CD4-positive, alpha-beta T cell (primary cell): Measurements from ENCODE around the gene UTP25. TPM values are rescaled to one million over a fixed set of nuclear protein-coding genes. Genes with fewer than 3 reads are reported as not detected.
A peak's percentile ranks its signal among the peaks of the same experiment; 100 is the strongest.

Source experiments
- ATAC-seq: fragments of 200-7000 bp; cut with Tn5 transposase; one replicate; pipeline ENCODE4 v1.10.0; 2022; ENCODE audit warnings: mild to moderate bottlenecking; ENCODE audit not compliant: poor library complexity
- CTCF ChIA-PET: fragments of 350-600 bp; sonication (Branson Sonifier 250); formaldehyde crosslinking; loops from one replicate; lab custom pipeline; 2021; ENCODE audit warnings: antibody characterized with exemption, inconsistent platforms; lab: Charles Lee
- POLR2A ChIA-PET: fragments of 350-600 bp; sonication (Branson Sonifier 250); formaldehyde crosslinking; loops from one replicate; lab custom pipeline; 2021; ENCODE audit warnings: antibody characterized with exemption, inconsistent platforms; lab: Charles Lee
- DNase-seq, 14 experiments: peaks; one replicate each; pipeline ENCODE4 v3.0.0-alpha.2; 2013 to 2020; ENCODE audit warnings: mixed read lengths in 2 of 14
- H3K27ac ChIP-seq, 2 donors: one replicate each; pipeline versions ENCODE4 v1.5.1 to v1.7.0; 2013; ENCODE audit warnings: low read length in 2 of 2, low read depth in 1 of 2, mild to moderate bottlenecking in 1 of 2
- H3K27me3 ChIP-seq, 2 experiments: 1 replicate in 1 of 2; 2 replicates in 1 of 2; pipeline versions ENCODE4 v1.6.1 to v1.7.0; 2013; ENCODE audit warnings: low read length in 2 of 2, control low read depth in 1 of 2, mild to moderate bottlenecking in 1 of 2, moderate library complexity in 1 of 2; ENCODE audit not compliant: insufficient read depth in 2 of 2, control insufficient read depth in 1 of 2
- H3K36me3 ChIP-seq: one replicate; pipeline ENCODE4 v1.6.1; 2013; ENCODE audit warnings: low read length, control low read depth; ENCODE audit not compliant: insufficient read depth
- H3K4me1 ChIP-seq: one replicate; pipeline ENCODE4 v1.6.1; 2013; ENCODE audit warnings: low read length, control low read depth; ENCODE audit not compliant: insufficient read depth
- H3K4me3 ChIP-seq: one replicate; pipeline ENCODE4 v1.5.1; 2013; ENCODE audit warnings: mild to moderate bottlenecking, low read length, moderate library complexity
- H3K9me3 ChIP-seq, 2 experiments: 1 replicate in 1 of 2; 2 replicates in 1 of 2; pipeline versions ENCODE4 v1.6.1 to v1.7.0; 2013; ENCODE audit warnings: low read length in 2 of 2, mild to moderate bottlenecking in 2 of 2, control low read depth in 1 of 2, moderate library complexity in 1 of 2; ENCODE audit not compliant: control insufficient read depth in 1 of 2, insufficient read depth in 1 of 2
- H3K27ac Mint-ChIP-seq: one replicate; pipeline ENCODE4 v1.8.0; 2020; ENCODE audit warnings: mixed read lengths
- H3K27me3 Mint-ChIP-seq: one replicate; pipeline ENCODE4 v1.8.0; 2021; ENCODE audit warnings: mixed read lengths
- H3K36me3 Mint-ChIP-seq: one replicate; pipeline ENCODE4 v1.8.0; 2021; ENCODE audit warnings: low read depth, mixed read lengths
- H3K4me1 Mint-ChIP-seq: one replicate; pipeline ENCODE4 v1.8.0; 2021; ENCODE audit warnings: low read depth, mixed read lengths
- H3K4me3 Mint-ChIP-seq: one replicate; pipeline ENCODE4 v1.8.0; 2020; ENCODE audit warnings: mild to moderate bottlenecking, mixed read lengths
- H3K9me3 Mint-ChIP-seq: one replicate; pipeline ENCODE4 v1.8.0; 2020; ENCODE audit warnings: mixed read lengths
- CTCF ChIP-seq: fragments of 200-600 bp; IDR thresholded peaks from one replicate; pipeline ENCODE4 v1.8.0; 2022; ENCODE audit warnings: antibody characterized with exemption, mild to moderate bottlenecking
- intact Hi-C, 2 experiments: fragments of 100-400 bp; cut with DNase I in 1 of 2; cut with micrococcal nuclease in 1 of 2; formaldehyde crosslinking; loops; one replicate each; pipeline versions ENCODE4 v1.15.1 to v1.9.0; 2023 to 2025; cut with DNase I, micrococcal nuclease
- total RNA-seq, 174 experiments: library from RNA in 2 of 174; stranded (reverse) in 2 of 174; gene quantifications; one replicate each; pipeline ENCODE4 v1.2.3 and lab custom pipeline; 2021 to 2026

The UTP25 gene
- total RNA-seq, 2 experiments from 2014 or later = 6.0 to 6.4 TPM

- Histone ChIP-seq H3K4me1 (no peaks in the 10 kb centered on the region), H3K9me3 (no peaks in the 10 kb centered on the region), H3K36me3 (peaks cover 95% of the 10 kb centered on the region), H3K27ac (no peak overlapping the region), H3K4me3 (no peak overlapping the region), H3K27me3 (no peaks in the 10 kb centered on the region)
- Mint-ChIP-seq H3K27me3 (no peaks in the 10 kb centered on the region), H3K4me3 (no peak overlapping the region), H3K36me3 (peaks cover 94% of the 10 kb centered on the region), H3K27ac (no peak overlapping the region), H3K9me3 (no peaks in the 10 kb centered on the region), H3K4me1 (peaks cover 36% of the 10 kb centered on the region)
- CTCF ChIA-PET = no interaction called here
- intact Hi-C loops = no loop called here
- ATAC-seq = no peak
- no peak for TF ChIP-seq CTCF
- DNase-seq = no peak
- POLR2A ChIA-PET = no interaction called here
Measured at GRCh38 chr1:209845408-209845725, 17.6 kb downstream of the UTP25 start.

GRCh38 chr1:209849388-209849787 is 21.6 kb downstream of the UTP25 start:
- ChIA-PET POLR2A (no interaction called here), CTCF (interaction anchor here (1.6 kb wide), 1 partner anchor 22 kb away, joined by 4 read pairs; the partner anchor contains the start of gene UTP25)
- no peak overlapping the region for H3K4me3 Mint-ChIP-seq
- H3K27me3 ChIP-seq = no peaks in the 10 kb centered on the region
- no peaks in the 10 kb centered on the region for H3K27me3 Mint-ChIP-seq
- H3K4me3 ChIP-seq = no peak overlapping the region
- DNase-seq = no peak
- peaks cover 96% of the 10 kb centered on the region for H3K36me3 Mint-ChIP-seq
- H3K36me3 ChIP-seq = peaks cover 88% of the 10 kb centered on the region
- H3K9me3 ChIP-seq = no peaks in the 10 kb centered on the region
- TF ChIP-seq CTCF = no peak
- H3K9me3 Mint-ChIP-seq = no peaks in the 10 kb centered on the region
- H3K27ac ChIP-seq = no peak overlapping the region
- no peak overlapping the region for H3K27ac Mint-ChIP-seq
- no peaks in the 10 kb centered on the region for H3K4me1 ChIP-seq
- peaks cover 21% of the 10 kb centered on the region for H3K4me1 Mint-ChIP-seq
- no peak for ATAC-seq
- intact Hi-C loops = no loop called here

- Mint-ChIP-seq H3K4me3 (no peak overlapping the region), H3K27me3 (no peaks in the 10 kb centered on the region), H3K4me1 (peaks cover 26% of the 10 kb centered on the region), H3K27ac (peak overlapping the region; percentile 4), H3K9me3 (no peaks in the 10 kb centered on the region), H3K36me3 (peaks cover 95% of the 10 kb centered on the region)
- Histone ChIP-seq H3K27me3 (no peaks in the 10 kb centered on the region), H3K4me3 (no peak overlapping the region), H3K9me3 (no peaks in the 10 kb centered on the region), H3K36me3 (peaks cover 80% of the 10 kb centered on the region), H3K4me1 (no peaks in the 10 kb centered on the region), H3K27ac (no peak overlapping the region)
- TF ChIP-seq CTCF = no peak
- ATAC-seq (no peak), DNase-seq (peak in 4 of 14 experiments; percentile 17 to 28 (median 18))
- intact Hi-C loops = no loop called here
- ChIA-PET POLR2A (no interaction called here), CTCF (interaction anchor here (1.3 to 1.6 kb wide), 2 partner anchors 10 to 23 kb away, joined by 4 read pairs; partner anchors contain the start of gene UTP25)
Measured at GRCh38 chr1:209850342-209850979, 22.7 kb downstream of the UTP25 start.
